GM19455 (cell line): ENCODE measurements around the gene INPP5A.
"Not testable (repeated sequence)": the region's sequence is repeated elsewhere in the genome, so short reads cannot be mapped to it uniquely, and the experiment has no call there.

Experiments used
- ATAC-seq: cut with Tn5 transposase; IDR thresholded peaks from one replicate; pipeline ENCODE4 v1.9.1; 2021; ENCODE audit not compliant: unreplicated experiment

The INPP5A gene

GRCh38 chr10:132808383-132809231 is 271.0 kb downstream of the INPP5A start:
- no peak for ATAC-seq

DNA sequence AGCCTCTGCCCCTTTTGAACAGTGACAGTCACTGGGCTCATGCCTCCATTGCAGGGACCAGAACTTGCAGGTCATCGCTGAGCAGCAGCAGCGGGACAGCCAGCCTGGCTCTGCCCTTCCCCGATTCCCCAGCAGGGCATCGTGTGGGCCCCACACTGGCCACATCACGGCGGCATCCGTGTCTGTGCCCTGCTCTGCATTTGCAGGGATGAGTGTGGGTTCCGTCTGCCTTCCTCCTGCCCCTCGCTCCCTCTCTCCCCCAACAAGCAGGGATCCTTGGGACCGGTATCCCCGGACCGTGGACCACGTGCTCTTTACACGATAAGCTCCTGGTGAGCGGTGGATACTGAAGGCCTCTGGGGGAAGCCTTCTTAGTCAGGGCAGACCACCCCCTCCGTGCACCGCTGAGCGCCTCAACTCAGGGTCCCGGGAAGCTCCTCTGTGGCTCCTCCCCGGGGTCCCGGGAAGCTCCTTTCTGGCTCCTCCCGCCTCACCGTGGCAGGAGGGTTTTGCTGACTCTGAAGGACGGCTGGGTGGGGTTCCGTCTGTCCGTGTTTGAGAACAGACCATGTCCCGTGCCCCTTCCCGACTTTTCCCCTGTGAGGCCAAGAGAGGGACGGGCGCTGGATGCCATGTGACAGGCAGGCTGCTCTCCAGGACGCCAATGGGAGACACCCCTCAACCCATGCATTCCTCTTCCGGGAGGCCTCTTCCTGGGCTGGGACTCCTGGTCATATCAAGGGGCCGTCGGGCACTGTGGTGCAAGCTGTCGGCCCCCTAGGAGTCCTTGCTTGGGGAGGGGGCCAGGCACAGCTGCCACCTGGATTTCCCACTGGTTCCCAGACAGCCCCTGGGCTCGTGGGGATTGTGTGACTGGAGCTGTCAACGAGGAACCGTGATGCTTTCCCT is 271.9 kb downstream of the INPP5A start:
- ATAC-seq: no peak

DNA sequence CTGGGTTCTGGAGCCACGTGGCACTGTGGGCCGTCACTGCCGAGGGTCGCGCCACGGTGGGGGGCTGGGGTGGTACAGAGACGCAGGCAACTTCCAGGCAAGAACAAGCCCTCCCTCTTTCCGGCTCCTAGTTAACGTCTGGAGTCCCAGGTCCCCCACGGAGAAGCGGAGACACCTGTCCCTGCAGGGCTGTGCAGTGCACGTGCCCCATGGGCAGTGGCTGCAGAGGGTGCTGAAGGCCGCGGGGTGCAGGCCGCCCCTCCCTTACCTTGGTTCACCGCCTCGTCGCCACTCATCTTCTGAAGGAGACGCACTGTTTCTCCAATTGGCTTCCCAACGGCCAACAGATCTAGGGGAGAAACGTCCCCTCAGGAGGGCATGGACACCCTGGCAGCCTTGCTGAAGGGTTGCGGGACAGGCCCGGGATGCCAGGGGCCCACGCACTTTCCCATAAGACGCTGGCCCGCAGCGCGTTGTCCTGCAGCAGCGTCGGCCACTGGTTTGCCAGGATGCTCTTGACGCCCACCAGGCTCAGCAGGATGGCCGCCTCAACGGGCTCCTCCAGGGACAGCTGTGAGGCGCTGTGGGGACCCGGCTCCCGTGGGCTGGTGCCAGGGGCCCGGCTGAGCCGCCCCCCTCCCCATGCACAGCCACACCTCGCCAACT is 272.7 kb downstream of the INPP5A start:
- no peak for ATAC-seq

GRCh38 chr10:132810807-132811700 is 273.5 kb downstream of the INPP5A start:
- ATAC-seq: no peak

DNA sequence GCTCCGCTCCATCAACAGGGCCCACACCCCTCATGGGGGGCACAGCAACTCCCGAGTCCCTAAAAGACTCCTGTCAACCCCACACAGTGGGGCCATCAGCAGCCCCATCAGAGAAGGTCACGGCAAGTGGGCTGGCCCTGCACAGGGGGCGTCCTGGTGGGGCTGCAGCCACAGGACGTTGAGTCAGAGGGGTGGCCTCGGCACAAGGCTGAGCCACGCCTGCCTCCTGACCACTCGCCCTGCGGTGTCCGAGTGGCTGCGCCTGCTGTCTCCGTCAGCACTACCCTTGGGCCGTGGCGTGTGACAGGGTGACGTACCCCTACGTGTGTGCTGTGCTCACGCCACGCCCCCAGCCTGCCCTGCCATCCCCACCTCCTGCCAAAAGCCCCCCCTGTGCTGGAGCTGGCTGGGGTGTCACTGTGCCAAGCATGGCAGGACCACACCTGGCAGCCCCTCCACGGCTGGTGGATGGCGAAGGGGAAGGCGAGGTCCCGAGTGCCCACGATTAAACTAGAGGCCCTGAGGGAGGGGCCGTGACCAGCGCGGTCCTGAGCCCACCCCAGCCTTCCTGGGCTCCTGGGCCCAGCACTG is 274.4 kb downstream of the INPP5A start:
- no peak for ATAC-seq

- ATAC-seq: no peak
These were observed 274.9 kb downstream of the INPP5A start for GRCh38 chr10:132812520-132812919.

- ATAC-seq: no peak
These were observed 275.4 kb downstream of the INPP5A start for GRCh38 chr10:132813001-132813401.

GRCh38 chr10:132813560-132814468 is 276.2 kb downstream of the INPP5A start:
- no peak for ATAC-seq

GRCh38 chr10:132814469-132814856 is 276.9 kb downstream of the INPP5A start:
- ATAC-seq: no peak

- no peak for ATAC-seq
These were observed 277.7 kb downstream of the INPP5A start for GRCh38 chr10:132815168-132815857.

- ATAC-seq: no peak
These were observed 279.1 kb downstream of the INPP5A start for GRCh38 chr10:132816718-132817117.

DNA sequence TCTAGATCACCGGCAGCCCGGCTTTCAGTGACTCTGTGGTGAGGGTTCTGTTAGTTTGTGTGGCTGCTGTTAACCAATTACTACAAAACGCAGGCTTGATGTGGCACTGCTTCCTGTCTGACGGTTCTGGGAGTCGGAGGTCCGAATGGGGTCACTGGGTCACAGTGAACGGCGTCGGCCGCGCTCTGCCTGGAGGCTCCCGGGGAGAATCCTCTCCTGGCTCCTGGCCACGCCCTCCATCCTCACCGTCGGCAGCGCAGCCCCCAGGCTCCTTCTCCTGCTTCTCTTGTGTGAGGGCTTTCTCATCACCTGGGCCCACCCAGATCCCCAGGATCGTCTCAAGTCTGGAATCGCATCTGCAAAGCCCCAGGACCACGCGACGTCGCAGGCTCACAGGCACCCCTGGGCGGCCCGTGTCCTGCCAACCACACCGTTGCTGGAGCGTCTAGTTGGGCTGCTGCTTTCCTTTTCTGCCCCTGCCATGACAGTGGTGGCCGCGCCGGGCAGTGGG is 280.2 kb downstream of the INPP5A start:
- no peak for ATAC-seq

GRCh38 chr10:132820056-132820455 is 282.5 kb downstream of the INPP5A start:
- no peak for ATAC-seq

GRCh38 chr10:132825783-132826523 is 288.4 kb downstream of the INPP5A start:
- not testable (repeated sequence) for ATAC-seq

DNA sequence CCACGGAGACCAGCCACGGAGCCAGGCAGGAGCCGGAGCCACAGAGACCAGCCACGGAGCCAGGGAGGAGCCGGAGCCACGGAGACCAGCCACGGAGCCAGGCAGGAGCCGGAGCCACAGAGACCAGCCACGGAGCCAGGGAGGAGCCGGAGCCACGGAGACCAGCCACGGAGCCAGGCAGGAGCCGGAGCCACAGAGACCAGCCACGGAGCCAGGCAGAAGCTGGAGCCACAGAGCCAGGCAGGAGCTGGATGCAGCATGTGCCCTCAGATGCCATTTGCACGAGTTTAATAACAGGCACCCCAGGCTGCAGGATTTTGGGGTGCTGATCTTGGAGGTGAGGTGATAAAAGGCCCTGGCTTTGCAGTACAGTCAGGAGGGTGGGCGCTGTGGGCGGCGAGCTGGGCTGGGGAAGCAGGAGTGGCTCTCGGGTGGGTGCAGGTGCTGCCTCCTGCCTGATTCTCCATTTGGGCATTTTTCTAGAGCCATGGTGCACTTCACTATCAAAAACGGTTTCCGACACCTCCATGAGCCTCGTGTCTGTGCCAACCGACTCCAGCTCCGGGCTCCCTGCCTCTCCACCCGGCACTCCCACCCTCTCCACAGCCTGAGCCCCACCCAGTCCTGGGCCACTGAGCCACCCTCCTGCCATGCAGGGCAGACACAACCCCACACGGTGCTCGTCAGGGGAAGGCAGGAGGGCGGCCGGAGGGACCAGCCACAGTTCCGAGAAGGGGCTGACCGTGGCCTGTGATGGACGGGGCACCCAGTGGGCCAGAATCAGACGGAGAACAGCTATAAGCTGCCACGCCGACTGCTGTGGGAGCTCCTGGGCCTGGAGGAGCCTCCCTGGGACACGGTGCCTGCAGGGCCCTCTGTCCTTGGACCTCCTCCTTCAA is 289.2 kb downstream of the INPP5A start:
- no peak for ATAC-seq

DNA sequence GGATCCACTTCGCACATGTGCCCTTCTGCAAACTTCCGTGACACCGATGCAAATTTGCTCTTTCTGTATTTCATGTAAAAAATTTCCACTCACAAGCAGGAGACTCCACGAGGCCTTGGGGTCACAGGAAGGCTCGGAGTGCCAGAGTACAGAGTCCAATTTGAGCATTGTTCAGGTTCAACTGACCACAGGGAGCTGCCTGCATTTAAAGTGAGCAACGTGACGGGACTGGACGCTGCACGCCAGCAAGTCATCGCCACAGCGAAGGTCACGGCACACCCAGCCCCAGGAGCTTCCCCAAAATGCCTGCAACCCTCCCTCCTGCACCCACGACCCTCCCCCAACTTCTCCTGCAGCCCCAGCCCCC is 289.8 kb downstream of the INPP5A start:
- ATAC-seq: no peak
